H1 (cell line): Measurements from ENCODE around the gene TSPAN32. TPM values are rescaled to one million over a fixed set of nuclear protein-coding genes. Genes with fewer than 3 reads are reported as not detected.

Experiments
- CTCF ChIA-PET: fragments of 300-600 bp; sonication (Branson Sonifier 250); formaldehyde crosslinking; loops from one replicate; lab custom pipeline; 2021; ENCODE audit not compliant: partially characterized antibody; lab: Charles Lee
- POLR2A ChIA-PET: fragments of 300-600 bp; sonication (Branson Sonifier 250); formaldehyde crosslinking; loops from one replicate; lab custom pipeline; 2021; ENCODE audit warnings: inconsistent platforms; ENCODE audit not compliant: partially characterized antibody; lab: Charles Lee
- DNase-seq, 2 experiments: peaks; one replicate each; pipeline versions ENCODE4 v3.0.0 to v3.0.0-alpha.2; 2010 to 2022; ENCODE audit warnings: low spot score in 2 of 2, low read depth in 1 of 2, mixed read lengths in 1 of 2
- FAIRE-seq: peaks from 2 replicates; lab custom pipeline; 2011; peaks lifted over from hg19 to GRCh38; lab: Jason Lieb, UNC
- H2AFZ ChIP-seq: 2 replicates; pipeline ENCODE4 v1.8.1; 2012; ENCODE audit warnings: low read length, inconsistent platforms
- H2AK5ac ChIP-seq: 2 replicates; pipeline ENCODE4 v1.6.1; 2013; ENCODE audit warnings: low read depth, low read length
- H2BK120ac ChIP-seq: replicated peaks from 2 replicates; pipeline ENCODE3; 2013; ENCODE audit warnings: low read depth, low read length, inconsistent platforms
- H2BK12ac ChIP-seq: 2 replicates; pipeline ENCODE4 v1.6.1; 2013; ENCODE audit warnings: low read depth, low read length
- H2BK15ac ChIP-seq: 2 replicates; pipeline ENCODE4 v1.6.1; 2013; ENCODE audit warnings: low read length
- H2BK20ac ChIP-seq: 2 replicates; pipeline ENCODE4 v1.6.1; 2013; ENCODE audit warnings: low read length
- H2BK5ac ChIP-seq: 2 replicates; pipeline ENCODE4 v1.6.1; 2013; ENCODE audit warnings: low read depth, low read length
- H3K14ac ChIP-seq: 2 replicates; pipeline ENCODE4 v1.6.1; 2013; ENCODE audit warnings: inconsistent platforms; ENCODE audit not compliant: insufficient read length
- H3K18ac ChIP-seq: 2 replicates; pipeline ENCODE4 v1.6.1; 2013; ENCODE audit warnings: low read length; ENCODE audit errors: extremely low read depth
- H3K23ac ChIP-seq: 2 replicates; pipeline ENCODE4 v1.6.1; 2013; ENCODE audit warnings: inconsistent platforms; ENCODE audit not compliant: insufficient read length
- H3K23me2 ChIP-seq: 2 replicates; pipeline ENCODE4 v1.6.1; 2013; ENCODE audit warnings: low read depth, low read length
- H3K27ac ChIP-seq: 2 replicates; pipeline ENCODE4 v1.6.1; 2011; ENCODE audit warnings: low read depth, low read length, inconsistent platforms
- H3K27me3 ChIP-seq, 4 experiments: replicated peaks in 1 of 4; 1 replicate in 1 of 4; 2 replicates in 3 of 4; pipeline versions ENCODE4 v1.6.1 to v1.8.1; 2011 to 2013; ENCODE audit warnings: low read length in 3 of 4, mild to moderate bottlenecking in 3 of 4, inconsistent platforms in 2 of 4, mixed read lengths in 2 of 4, moderate library complexity in 1 of 4; ENCODE audit not compliant: control insufficient read depth in 3 of 4, insufficient read depth in 3 of 4; ENCODE audit errors: extremely low read depth in 1 of 4
- H3K36me3 ChIP-seq, 4 experiments: 2 replicates each; pipeline versions ENCODE4 v1.6.1 to v1.8.1; 2011 to 2013; ENCODE audit warnings: mild to moderate bottlenecking in 4 of 4, low read length in 3 of 4, moderate library complexity in 2 of 4, control low read depth in 1 of 4, inconsistent platforms in 1 of 4; ENCODE audit not compliant: insufficient read depth in 4 of 4, control insufficient read depth in 2 of 4
- H3K4ac ChIP-seq: replicated peaks from 2 replicates; pipeline ENCODE3; 2013; ENCODE audit warnings: low read length, low read depth, mixed read lengths, inconsistent platforms; ENCODE audit not compliant: insufficient read length
- H3K4me1 ChIP-seq, 4 experiments: replicated peaks in 1 of 4; 1 replicate in 1 of 4; 2 replicates in 3 of 4; pipeline versions ENCODE4 v1.6.1 to v1.8.1; 2011 to 2013; ENCODE audit warnings: low read length in 3 of 4, inconsistent platforms in 2 of 4, mixed read lengths in 1 of 4; ENCODE audit not compliant: insufficient read depth in 4 of 4, control insufficient read depth in 3 of 4
- H3K4me2 ChIP-seq, 2 experiments: 2 replicates each; pipeline versions ENCODE4 v1.6.1 to v1.8.1; 2011 to 2013; ENCODE audit warnings: low read depth in 2 of 2, low read length in 2 of 2, control low read depth in 1 of 2, inconsistent platforms in 1 of 2, mild to moderate bottlenecking in 1 of 2; ENCODE audit not compliant: insufficient read depth in 1 of 2
- H3K4me3 ChIP-seq, 4 experiments: fragments of 200-600, 300-600 bp in 1 of 4; sonication (generic), shearing (Covaris generic), sonication (Bioruptor Twin) in 1 of 4; 2 replicates each; pipeline versions ENCODE4 v1.5.1 to v1.8.1; 2011 to 2016; ENCODE audit warnings: low read length in 4 of 4, low read depth in 3 of 4, control low read depth in 2 of 4, inconsistent platforms in 2 of 4, mild to moderate bottlenecking in 2 of 4, mixed read lengths in 1 of 4, moderate library complexity in 1 of 4; ENCODE audit not compliant: insufficient read depth in 2 of 4; ENCODE audit errors: extremely low read depth in 1 of 4
- H3K56ac ChIP-seq: replicated peaks from 2 replicates; pipeline ENCODE3; 2013; ENCODE audit warnings: low read depth, mild to moderate bottlenecking, mixed read lengths, low read length, inconsistent platforms; ENCODE audit not compliant: insufficient read length
- H3K79me1 ChIP-seq: 2 replicates; pipeline ENCODE4 v1.6.1; 2013; ENCODE audit warnings: low read depth, low read length, control low read depth
- H3K79me2 ChIP-seq, 2 experiments: 2 replicates each; pipeline versions ENCODE4 v1.6.1 to v1.8.1; 2012 to 2013; ENCODE audit warnings: low read length in 2 of 2, mild to moderate bottlenecking in 2 of 2, inconsistent platforms in 1 of 2; ENCODE audit not compliant: insufficient read depth in 2 of 2, control insufficient read depth in 1 of 2
- H3K9ac ChIP-seq, 4 experiments: replicated peaks in 1 of 4; 1 replicate in 1 of 4; 2 replicates in 3 of 4; pipeline versions ENCODE4 v1.6.1 to v1.8.1; 2011 to 2013; ENCODE audit warnings: low read depth in 3 of 4, low read length in 3 of 4, control low read depth in 2 of 4, mild to moderate bottlenecking in 2 of 4, moderate library complexity in 2 of 4, inconsistent platforms in 1 of 4; ENCODE audit errors: extremely low read depth in 1 of 4
- H3K9me3 ChIP-seq, 2 experiments: 2 replicates each; pipeline versions ENCODE4 v1.6.1 to v1.8.1; 2012 to 2013; ENCODE audit warnings: mild to moderate bottlenecking in 2 of 2, moderate library complexity in 2 of 2, control low read depth in 1 of 2, inconsistent platforms in 1 of 2, low read depth in 1 of 2, low read length in 1 of 2, mixed read lengths in 1 of 2; ENCODE audit not compliant: insufficient read depth in 2 of 2
- H4K20me1 ChIP-seq, 2 experiments: replicated peaks in 1 of 2; 2 replicates each; pipeline versions ENCODE3 to v1.8.1; 2011 to 2013; ENCODE audit warnings: inconsistent platforms in 2 of 2, low read length in 2 of 2, mild to moderate bottlenecking in 1 of 2; ENCODE audit not compliant: insufficient read depth in 2 of 2, control insufficient read depth in 1 of 2
- H4K5ac ChIP-seq: 2 replicates; pipeline ENCODE4 v1.6.1; 2013; ENCODE audit warnings: low read length, low read depth, mixed read lengths, inconsistent platforms; ENCODE audit not compliant: insufficient read length
- H4K8ac ChIP-seq: 2 replicates; pipeline ENCODE4 v1.8.0; 2013; ENCODE audit warnings: mild to moderate bottlenecking, moderate library complexity, low read length, inconsistent platforms; ENCODE audit not compliant: insufficient read depth; ENCODE audit errors: extremely low read depth
- H4K91ac ChIP-seq: replicated peaks from 2 replicates; pipeline ENCODE3; 2013; ENCODE audit warnings: low read length, mixed read lengths, inconsistent platforms; ENCODE audit not compliant: insufficient read length
- BACH1 ChIP-seq: IDR thresholded peaks from 2 replicates; pipeline ENCODE4 v1.6.1; 2012; ENCODE audit warnings: low read length, improper control_type of control experiment
- CBX5 ChIP-seq: fragments of 300-800, 300-1000 bp; sonication (generic); IDR thresholded peaks from 2 replicates; pipeline ENCODE4 v1.7.1; 2016; ENCODE audit warnings: antibody characterized with exemption, low read length, low read depth
- CHD2 ChIP-seq: IDR thresholded peaks from 2 replicates; pipeline ENCODE4 v1.6.1; 2012; ENCODE audit warnings: low read length, improper control_type of control experiment
- CTBP2 ChIP-seq: IDR thresholded peaks from 2 replicates; pipeline ENCODE4 v1.7.0; 2011; ENCODE audit warnings: borderline replicate concordance, mild to moderate bottlenecking, moderate library complexity, mixed read lengths, low read length; ENCODE audit not compliant: insufficient read depth, insufficient read length
- NANOG ChIP-seq: IDR thresholded peaks from 2 replicates; pipeline ENCODE4 v1.6.1; 2011; ENCODE audit warnings: low read length, low read depth, mild to moderate bottlenecking, inconsistent platforms; ENCODE audit not compliant: insufficient read depth, poor library complexity, severe bottlenecking
- RAD21 ChIP-seq, 2 experiments: IDR thresholded peaks in 1 of 2; conservative IDR thresholded peaks in 1 of 2; 2 replicates each; pipeline ENCODE4 v1.6.1; 2011; ENCODE audit warnings: low read depth in 2 of 2, low read length in 2 of 2, improper control_type of control experiment in 1 of 2, inconsistent platforms in 1 of 2, mild to moderate bottlenecking in 1 of 2, moderate library complexity in 1 of 2
- RFX5 ChIP-seq: IDR thresholded peaks from 2 replicates; pipeline ENCODE4 v1.6.1; 2011; ENCODE audit warnings: low read depth, low read length, improper control_type of control experiment, borderline replicate concordance
- TCF12 ChIP-seq: IDR thresholded peaks from 2 replicates; pipeline ENCODE4 v1.6.1; 2011; ENCODE audit warnings: low read depth, mild to moderate bottlenecking, low read length
- TEAD4 ChIP-seq: IDR thresholded peaks from 2 replicates; pipeline ENCODE4 v1.6.1; 2012; ENCODE audit warnings: low read depth, low read length, inconsistent platforms, mixed read lengths
- ZNF274 ChIP-seq: IDR thresholded peaks from 2 replicates; pipeline ENCODE4 v1.7.0; 2012; ENCODE audit warnings: low read length, borderline replicate concordance; ENCODE audit errors: extremely low read depth
- WGBS, 2 experiments: shearing (Covaris generic) in 1 of 2; methylation state at CpG; one replicate each; pipeline versions ENCODE4 v1.1.6 to v1.1.7; 2013 to 2015; ENCODE audit warnings: low lambda C conversion rate in 2 of 2, mixed read lengths in 2 of 2, inconsistent platforms in 1 of 2, low coverage in 1 of 2, missing lambda C conversion rate in 1 of 2; ENCODE audit not compliant: insufficient replicate concordance in 2 of 2, insufficient coverage in 1 of 2, insufficient read length in 1 of 2; ENCODE audit errors: extremely low coverage in 1 of 2, missing lambda C conversion rate in 1 of 2; 5-methylcytosine and 5-hydroxymethylcytosine counted together
- polyA plus RNA-seq, 7 experiments: library from polyadenylated mRNA; depleted of rRNA in 3 of 7; stranded (reverse) in 5 of 7; unstranded in 2 of 7; fragments of >200 nt in 5 of 7; fragments of 200-250 nt in 2 of 7; gene quantifications; 1 replicate in 5 of 7; 2 replicates in 1 of 7; 4 replicates in 1 of 7; pipeline versions ENCODE4 v1.2.1 to v1.2.3, GENCODE V29; 2011 to 2013; ENCODE audit warnings: missing spikeins in 2 of 7, mixed read lengths in 2 of 7
- total RNA-seq: library from RNA; stranded (reverse); fragmentation: NEBNext Ultra II Directional; extraction: Animal tissue kit (Norgen Biotek cat#: 25700); gene quantifications from 2 replicates; pipeline ENCODE4 v1.2.1, GENCODE V29; 2021

The TSPAN32 gene
- total and polyA plus RNA-seq, 2 of the 8 experiments (the other 6 are each of a cell fraction or from before 2014, with no cell fraction given) = not detected

GRCh38 chr11:2303627-2304505, 2.1 kb downstream of the TSPAN32 start:
- DNase-seq (no peak), FAIRE-seq (no peak)
- H4K5ac ChIP-seq = no peak overlapping the region
- H3K18ac ChIP-seq = no peak overlapping the region
- H4K91ac ChIP-seq = no peak overlapping the region
- no peaks in the 10 kb centered on the region for H3K79me2 ChIP-seq
- no peaks in the 10 kb centered on the region for H3K23me2 ChIP-seq
- H3K27ac ChIP-seq = no peak overlapping the region
- H3K4me1 ChIP-seq = peaks cover 0 to 3% (median 0%) of the 10 kb centered on the region in 4 experiments; a peak in 1 of 7 replicates
- H2BK15ac ChIP-seq = no peak overlapping the region
- no peak overlapping the region for H2BK5ac ChIP-seq
- no peak overlapping the region for H3K56ac ChIP-seq
- ChIA-PET CTCF (interaction anchor here (0.6 to 14.9 kb wide), 40 partner anchors 9 to 433 kb away, joined by 3 to 333 read pairs (median 6); partner anchors contain the start of genes CD81, TH and TSSC4), POLR2A (interaction anchor here (0.8 to 1.5 kb wide), 4 partner anchors 73 to 137 kb away, joined by 3 to 7 read pairs (median 5); partner anchors contain the start of gene CD81)
- no peak overlapping the region for H2AK5ac ChIP-seq
- 84% methylated on average over 12 of the region's 15 CpGs; no CpG with 5 or more reads in 1 of the 2 experiments for WGBS, 2 experiments
- H3K4me2 ChIP-seq = no peak overlapping the region
- H2BK120ac ChIP-seq = no peak overlapping the region
- no peak overlapping the region for H3K4me3 ChIP-seq
- H3K14ac ChIP-seq = no peak overlapping the region
- peaks cover 0 to 3% of the 10 kb centered on the region in 2 experiments for H4K20me1 ChIP-seq
- H3K23ac ChIP-seq = no peak overlapping the region
- no peak overlapping the region for H2BK20ac ChIP-seq
- H2BK12ac ChIP-seq = no peak overlapping the region
- no peak overlapping the region for H3K4ac ChIP-seq
- no peaks in the 10 kb centered on the region for H3K9me3 ChIP-seq
- no peaks in the 10 kb centered on the region for H3K79me1 ChIP-seq
- no peak overlapping the region for H4K8ac ChIP-seq
- no peak overlapping the region for H2AFZ ChIP-seq
- H3K27me3 ChIP-seq = no peaks in the 10 kb centered on the region
- no peak overlapping the region for H3K9ac ChIP-seq
- TF ChIP-seq TEAD4 (no peak), BACH1 (no peak), RFX5 (no peak), TCF12 (no peak), CHD2 (no peak), CTBP2 (no peak), NANOG (no peak), ZNF274 (no peak), CBX5 (no peak), RAD21 (IDR thresholded peaks at IDR 0.05 in 1 of 2, conservative IDR thresholded peaks at IDR 0.05 in 1 of 2; ENCODE audit: low read depth in 2 of 2, low read length in 2 of 2) (no peak)
- H3K36me3 ChIP-seq = no peaks in the 10 kb centered on the region
